Motor neuron (in vitro differentiated cells): ENCODE data around the gene PRPSAP1. TPM values are rescaled to one million over a fixed set of nuclear protein-coding genes. Genes with fewer than 3 reads are reported as not detected.

ENCODE experiments used
- ATAC-seq, 8 experiments: fragments of 200-7000 bp; cut with Tn5 transposase; replicated peaks in 6 of 8; 2 replicates each; pipeline ENCODE4 v1.8.0; 2021; ENCODE audit warnings: mild to moderate bottlenecking in 8 of 8, moderate library complexity in 8 of 8
- H3K27ac ChIP-seq, 2 donors: fragments of 250-450 bp; sonication (Bioruptor Pico); 2 replicates each; pipeline ENCODE4 v1.9.0; 2021; ENCODE audit warnings: antibody characterized with exemption in 2 of 2, mild to moderate bottlenecking in 2 of 2, moderate library complexity in 1 of 2
- H3K4me1 ChIP-seq, 2 donors: fragments of 250-450 bp; sonication (Bioruptor Pico); replicated peaks in 1 of 2; 2 replicates each; pipeline ENCODE4 v1.6.1; 2021; ENCODE audit warnings: antibody characterized with exemption in 2 of 2, mild to moderate bottlenecking in 2 of 2, moderate library complexity in 1 of 2
- H3K4me3 ChIP-seq, 5 donors: fragments of 250-450 bp; sonication (Bioruptor Pico); 2 replicates each; pipeline ENCODE4 v1.9.0; 2021; ENCODE audit warnings: antibody characterized with exemption in 5 of 5, mild to moderate bottlenecking in 5 of 5, moderate library complexity in 4 of 5
- WGBS, 10 experiments: fragments of 450-650 bp; shearing (Covaris generic); methylation state at CpG; one replicate each; pipeline ENCODE4 v1.0.0; 2022; 5-methylcytosine and 5-hydroxymethylcytosine counted together
- in situ Hi-C, 9 experiments: fragments of 400-800 bp; cut with MboI; loops; one replicate each; pipeline ENCODE4 v1.15.0; 2021; ENCODE audit warnings: low sequenced_read_pairs in 9 of 9, low pct_unique_long_range_greater_than_20kb in 2 of 9; ENCODE audit not compliant: unreplicated experiment in 9 of 9
- total RNA-seq, 8 experiments: library from RNA; unstranded; fragments of 300-600 nt; gene quantifications; 2 replicates each; pipeline versions ENCODE4 v1.2.3 to v1.2.4, GENCODE V29; 2022

Gene PRPSAP1, protein sequence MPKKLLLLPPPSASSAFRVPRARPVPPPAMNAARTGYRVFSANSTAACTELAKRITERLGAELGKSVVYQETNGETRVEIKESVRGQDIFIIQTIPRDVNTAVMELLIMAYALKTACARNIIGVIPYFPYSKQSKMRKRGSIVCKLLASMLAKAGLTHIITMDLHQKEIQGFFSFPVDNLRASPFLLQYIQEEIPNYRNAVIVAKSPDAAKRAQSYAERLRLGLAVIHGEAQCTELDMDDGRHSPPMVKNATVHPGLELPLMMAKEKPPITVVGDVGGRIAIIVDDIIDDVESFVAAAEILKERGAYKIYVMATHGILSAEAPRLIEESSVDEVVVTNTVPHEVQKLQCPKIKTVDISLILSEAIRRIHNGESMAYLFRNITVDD
- 10 to 100 TPM; 21.3 to 60.3 (median 44.3) TPM for total RNA-seq

DNA sequence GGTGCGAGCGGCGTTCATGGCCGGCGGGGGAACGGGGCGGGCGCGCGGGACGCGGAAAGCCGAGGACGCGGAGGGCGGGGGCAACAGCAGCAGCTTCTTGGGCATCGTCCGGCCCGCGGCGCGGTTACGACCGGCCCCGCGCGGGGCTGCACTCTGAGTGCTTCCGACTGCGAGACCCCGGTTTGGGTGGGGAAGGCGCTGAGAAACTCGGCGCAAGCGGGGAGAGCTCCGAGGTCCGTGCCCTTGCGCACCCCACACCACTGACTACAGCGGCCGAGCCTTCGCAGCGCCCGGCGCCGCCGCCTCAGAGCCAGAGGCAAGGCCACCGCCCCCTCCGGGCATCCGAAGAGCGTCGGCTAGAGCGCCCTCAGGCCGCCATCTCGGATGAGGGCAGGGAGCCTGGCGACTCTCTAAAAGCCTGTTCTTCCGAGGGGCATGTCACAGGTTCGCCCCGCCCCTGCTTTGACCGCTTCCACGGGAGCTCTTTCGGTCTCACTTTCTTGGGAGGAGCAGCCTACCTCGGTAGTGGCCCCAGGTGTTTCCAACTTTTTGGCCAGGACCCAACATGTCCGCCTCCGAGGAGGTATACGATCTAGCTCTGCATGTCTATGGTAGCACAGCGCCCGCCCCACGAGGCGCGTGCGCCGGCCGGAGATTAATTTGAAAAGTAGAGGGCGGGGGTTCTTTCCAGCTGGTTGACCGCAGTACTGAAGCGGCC, at the start of gene PRPSAP1:
TSS of gene PRPSAP1 (minus strand) at position 318 of the 718 bp plus-strand sequence. CDS start at position 105, 213 bp downstream.
- 0 to 1% (median 0%) methylated on average over 1 to 33 of the region's 75 CpGs; no CpG with 5 or more reads in 3 of the 10 experiments for WGBS, 10 experiments
- peak; percentile 82 to 96 (median 94) for ATAC-seq
- in situ Hi-C loops: no loop called here
- Histone ChIP-seq H3K4me1 (peaks cover 2 to 5% of the 10 kb centered on the region in 2 donors), H3K27ac (peak within 1 kb of the TSS; percentile 94 to 98), H3K4me3 (peak within 1 kb of the TSS; percentile 63 to 87 (median 67))

DNA sequence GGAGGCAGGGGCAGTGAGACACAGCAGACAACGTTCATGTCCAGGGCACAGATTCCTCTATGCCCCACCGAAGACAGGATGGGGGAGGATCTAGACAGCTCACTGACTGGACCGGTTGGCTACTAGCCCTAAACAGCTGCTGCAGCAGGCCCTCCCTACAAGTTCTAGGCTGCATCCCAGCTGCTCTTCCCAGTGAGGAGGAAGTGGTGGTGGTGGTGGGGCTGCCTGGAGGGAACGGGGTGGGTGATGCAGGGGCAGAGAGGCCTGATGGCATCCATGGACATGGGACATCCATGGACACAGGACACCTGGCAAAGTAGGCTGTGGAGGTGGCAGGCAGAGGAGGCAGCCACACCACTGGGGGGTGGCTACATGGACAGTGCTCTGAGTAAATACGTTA, 49.0 kb upstream of the PRPSAP1 start:
- Histone ChIP-seq H3K4me3 (no peak overlapping the region), H3K27ac (no peak overlapping the region), H3K4me1 (no peaks in the 10 kb centered on the region)
- ATAC-seq: no peak
- WGBS, 10 experiments: 33 to 94% (median 87%) methylated on average over 1 to 3 of the region's 5 CpGs; no CpG with 5 or more reads in 6 of the 10 experiments
- in situ Hi-C loops: loop anchor here in 1 of 9 experiments (25.0 kb wide), 1 partner anchor 90 kb away; the partner anchor contains the start of gene QRICH2

DNA sequence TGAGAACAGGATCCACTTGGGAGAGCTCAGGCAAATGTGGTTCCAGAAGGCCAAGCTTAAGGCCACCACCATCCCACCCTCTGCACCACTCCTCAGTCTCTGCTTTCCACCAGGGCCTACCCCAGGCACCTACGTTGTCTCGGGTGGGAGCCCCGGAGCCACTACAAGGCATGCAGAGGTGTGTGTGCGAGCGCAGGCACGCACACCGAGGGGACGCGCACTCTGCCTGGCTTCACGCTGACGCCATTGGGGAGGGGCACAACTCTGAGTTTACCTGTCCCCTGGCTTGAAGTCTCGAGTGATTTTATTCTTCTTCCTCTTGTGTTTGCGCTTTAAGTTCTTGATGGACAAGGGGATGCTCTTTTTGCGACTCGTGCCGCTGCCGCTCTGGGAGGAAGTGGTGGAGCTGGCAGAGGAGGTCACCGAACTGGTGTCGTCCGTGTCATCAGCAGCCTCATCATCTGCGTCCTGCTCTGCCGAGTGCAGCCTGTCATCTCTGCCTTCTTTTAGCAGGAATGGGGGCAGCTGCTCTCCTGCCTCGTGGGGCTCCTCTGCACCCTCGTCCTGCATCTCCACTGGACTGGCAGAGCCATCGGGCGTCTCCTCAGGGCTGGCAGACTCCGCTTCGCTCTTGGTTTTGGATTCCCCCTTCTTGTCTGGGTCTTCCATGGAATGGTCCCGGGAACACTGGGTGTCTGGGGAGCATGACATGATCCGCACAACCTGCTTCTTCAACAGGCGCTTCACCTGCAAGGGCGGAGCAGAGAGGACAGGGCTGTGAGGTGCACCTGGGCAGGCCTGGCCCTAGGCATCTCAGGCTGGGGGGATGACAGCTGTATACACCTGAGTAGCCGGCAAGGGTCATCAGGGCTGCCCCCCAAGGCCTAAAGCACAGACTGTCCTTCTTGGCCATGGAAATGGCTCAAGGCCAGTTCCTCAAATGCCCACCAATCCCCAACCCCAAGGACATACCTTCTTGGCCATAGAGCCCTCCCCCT, 45.8 kb upstream of the PRPSAP1 start:
- 70 to 100% (median 87%) methylated on average over 2 to 11 of the region's 33 CpGs; no CpG with 5 or more reads in 5 of the 10 experiments for WGBS, 10 experiments
- in situ Hi-C loops: loop anchor here in 2 of 9 experiments (10.0 to 25.0 kb wide), 2 partner anchors 87 to 95 kb away; partner anchors contain the start of gene QRICH2 (in 2 of the 2)
- Histone ChIP-seq H3K4me3 (no peak overlapping the region), H3K27ac (no peak overlapping the region), H3K4me1 (no peaks in the 10 kb centered on the region)
- no peak for ATAC-seq

GRCh38 chr17:76398523-76399174, 44.9 kb upstream of the PRPSAP1 start:
- 60 to 100% (median 87%) methylated on average over 1 to 5 of the region's 20 CpGs; no CpG with 5 or more reads in 2 of the 10 experiments for WGBS, 10 experiments
- H3K27ac ChIP-seq: no peak overlapping the region
- in situ Hi-C loops: loop anchor here in 1 of 9 experiments (10.0 kb wide), 1 partner anchor 94 kb away; the partner anchor contains the start of gene QRICH2
- no peaks in the 10 kb centered on the region for H3K4me1 ChIP-seq
- peak in 4 of 8 experiments; percentile 2 to 37 (median 20) for ATAC-seq
- H3K4me3 ChIP-seq: no peak overlapping the region

DNA sequence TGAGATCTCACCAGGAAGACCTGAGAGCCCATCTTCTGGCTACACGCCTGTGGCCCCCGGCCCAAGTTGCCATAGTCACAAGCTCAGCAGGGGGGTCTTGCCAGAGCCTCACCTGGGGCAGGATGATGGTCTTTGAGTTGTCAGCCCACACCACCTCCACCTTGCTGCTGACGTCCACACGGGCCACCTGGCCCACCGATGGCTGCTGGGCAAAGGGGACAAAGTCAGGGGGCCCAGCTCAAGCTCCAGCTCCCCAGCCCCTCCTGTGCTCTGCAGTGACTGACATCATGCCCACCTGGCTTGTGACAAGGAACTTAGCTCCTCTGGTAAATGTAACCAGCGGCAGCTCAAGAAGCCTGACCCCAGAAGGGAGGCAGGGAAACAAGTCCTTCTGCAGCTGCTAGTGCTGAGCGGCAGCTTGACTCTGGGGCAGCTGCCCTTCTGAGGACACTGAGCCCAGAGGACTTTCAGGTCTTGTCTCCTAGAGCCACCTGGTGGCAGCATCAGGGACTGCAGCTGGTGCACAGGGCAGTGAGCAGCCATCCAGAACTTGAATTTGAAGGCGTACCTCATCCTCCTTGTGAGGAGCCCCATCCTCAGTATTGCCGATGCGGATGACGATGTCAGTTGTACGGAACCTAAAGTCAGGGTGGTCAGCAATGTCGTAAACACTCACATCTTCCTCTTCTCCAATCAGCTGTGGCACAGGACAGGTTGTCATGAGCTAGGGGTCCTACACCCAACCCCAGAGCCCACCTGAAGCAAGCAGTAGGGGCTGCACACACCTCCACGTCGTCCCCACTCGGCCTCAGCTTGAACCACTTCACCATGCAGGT, 44.2 kb upstream of the PRPSAP1 start:
- in situ Hi-C loops: loop anchor here in 1 of 9 experiments (10.0 kb wide), 1 partner anchor 93 kb away; the partner anchor contains the start of gene QRICH2
- Histone ChIP-seq H3K4me1 (no peaks in the 10 kb centered on the region), H3K27ac (no peak overlapping the region), H3K4me3 (no peak overlapping the region)
- WGBS, 10 experiments: 31 to 82% (median 70%) methylated on average over 1 to 4 of the region's 16 CpGs; no CpG with 5 or more reads in 6 of the 10 experiments
- peak; percentile 74 to 97 (median 86) for ATAC-seq

- in situ Hi-C loops: loop anchor here in 1 of 9 experiments (10.0 kb wide), 1 partner anchor 92 kb away; the partner anchor contains the start of gene QRICH2
- no peak for ATAC-seq
Measured at GRCh38 chr17:76397184-76397583, 43.5 kb upstream of the PRPSAP1 start.

DNA sequence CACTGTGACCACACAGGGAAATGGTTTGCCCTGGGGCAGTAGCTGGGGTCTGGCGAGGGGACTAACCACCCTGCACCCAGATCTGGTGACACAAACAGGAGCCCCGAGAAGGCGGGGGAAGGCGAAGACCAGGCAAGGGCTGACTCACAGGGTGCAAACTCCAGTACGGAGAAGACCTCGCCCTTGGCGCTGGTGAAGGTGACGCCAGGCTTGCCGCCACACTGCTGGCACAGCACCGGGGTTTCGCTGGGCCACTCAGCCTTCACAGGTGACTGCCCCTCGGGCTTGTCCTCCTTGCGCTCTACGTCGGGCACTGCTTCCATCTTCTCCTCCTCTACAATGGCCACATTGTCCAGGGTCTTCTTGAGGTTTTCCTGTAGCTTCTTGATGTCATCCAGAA, 42.3 kb upstream of the PRPSAP1 start:
- in situ Hi-C loops: loop anchor here in 1 of 9 experiments (10.0 kb wide), 1 partner anchor 91 kb away; the partner anchor contains the start of gene QRICH2

More at GRCh38 chr17:76397184-76397583, 43.5 kb upstream of the PRPSAP1 start:
- WGBS, 10 experiments: 60 to 100% (median 97%) methylated on average over 1 to 5 of the region's 8 CpGs; no CpG with 5 or more reads in 5 of the 10 experiments
- H3K27ac ChIP-seq: no peak overlapping the region
- H3K4me1 ChIP-seq: no peaks in the 10 kb centered on the region
- no peak overlapping the region for H3K4me3 ChIP-seq

GRCh38 chr17:76394166-76394565, 40.5 kb upstream of the PRPSAP1 start:
- 75 to 100% (median 93%) methylated on average over 2 to 8 of the region's 10 CpGs; no CpG with 5 or more reads in 3 of the 10 experiments for WGBS, 10 experiments
- no peak for ATAC-seq
- H3K4me1 ChIP-seq: peaks cover 0 to 7% of the 10 kb centered on the region in 2 donors
- no peak overlapping the region for H3K27ac ChIP-seq
- in situ Hi-C loops: loop anchor here in 1 of 9 experiments (10.0 kb wide), 1 partner anchor 89 kb away; the partner anchor contains the start of gene QRICH2
- H3K4me3 ChIP-seq: no peak overlapping the region

More for the DNA sequence above, 42.3 kb upstream of the PRPSAP1 start:
- 87 to 100% (median 96%) methylated on average over 1 to 6 of the region's 15 CpGs; no CpG with 5 or more reads in 4 of the 10 experiments for WGBS, 10 experiments
- no peak for ATAC-seq
- Histone ChIP-seq H3K4me3 (no peak overlapping the region), H3K27ac (no peak overlapping the region), H3K4me1 (no peaks in the 10 kb centered on the region)

- in situ Hi-C loops: loop anchor here in 1 of 9 experiments (10.0 kb wide), 1 partner anchor 86 kb away; the partner anchor contains the start of gene QRICH2
- 76 to 100% (median 93%) methylated on average over 1 to 11 of the region's 21 CpGs; no CpG with 5 or more reads in 7 of the 10 experiments for WGBS, 10 experiments
- H3K27ac ChIP-seq: no peak overlapping the region
- ATAC-seq: peak in 5 of 8 experiments; percentile 5 to 22 (median 13)
- H3K4me3 ChIP-seq: no peak overlapping the region
- peaks cover under 1 to 9% of the 10 kb centered on the region in 2 donors for H3K4me1 ChIP-seq
Measured at GRCh38 chr17:76391200-76391715, 37.5 kb upstream of the PRPSAP1 start.

GRCh38 chr17:76390003-76390421, 36.3 kb upstream of the PRPSAP1 start:
- ATAC-seq: peak in 2 of 8 experiments; percentile 11 to 43
- in situ Hi-C loops: loop anchor here in 1 of 9 experiments (10.0 kb wide), 1 partner anchor 85 kb away; the partner anchor contains the start of gene QRICH2
- WGBS, 10 experiments: 45 to 100% (median 60%) methylated on average over 1 to 8 of the region's 11 CpGs; no CpG with 5 or more reads in 3 of the 10 experiments
- Histone ChIP-seq H3K27ac (no peak overlapping the region), H3K4me3 (no peak overlapping the region), H3K4me1 (peaks cover 4 to 9% of the 10 kb centered on the region in 2 donors)
